Measurements from ENCODE around the gene IRAK1BP1. TPM values are rescaled to one million over a fixed set of nuclear protein-coding genes. Genes with fewer than 3 reads are reported as not detected.

The IRAK1BP1 gene
- total RNA-seq, 1 donor from 2014 or later: 6.2 TPM

GRCh38 chr6:78952362-78952761, 85.0 kb downstream of the IRAK1BP1 start:
- no peaks in the 10 kb centered on the region for H3K4me1 ChIP-seq
- H3K9me3 ChIP-seq: peaks cover 14% of the 10 kb centered on the region
- H3K27ac ChIP-seq: no peak overlapping the region
- ATAC-seq (no peak), DNase-seq (no peak)
- peaks cover 96% of the 10 kb centered on the region for H3K36me3 ChIP-seq
- no peak overlapping the region for H3K4me3 ChIP-seq
- no peaks in the 10 kb centered on the region for H3K27me3 ChIP-seq (ENCODE audit: low read depth)
- intact Hi-C loops (cut with DNase I): no loop called here
- TF ChIP-seq CTCF (IDR thresholded peaks at IDR 0.05): no peak

Other genes starting within 250 kb of the IRAK1BP1 start
- gene PHIP, start 210.7 kb downstream of the IRAK1BP1 start, total RNA-seq: 35.6 TPM

Measured in lower lobe of right lung (tissue), 2 donors.